ENCODE measurements around the gene NRCAM.
A peak's percentile ranks its signal among the peaks of the same experiment; 100 is the strongest.

DNA sequence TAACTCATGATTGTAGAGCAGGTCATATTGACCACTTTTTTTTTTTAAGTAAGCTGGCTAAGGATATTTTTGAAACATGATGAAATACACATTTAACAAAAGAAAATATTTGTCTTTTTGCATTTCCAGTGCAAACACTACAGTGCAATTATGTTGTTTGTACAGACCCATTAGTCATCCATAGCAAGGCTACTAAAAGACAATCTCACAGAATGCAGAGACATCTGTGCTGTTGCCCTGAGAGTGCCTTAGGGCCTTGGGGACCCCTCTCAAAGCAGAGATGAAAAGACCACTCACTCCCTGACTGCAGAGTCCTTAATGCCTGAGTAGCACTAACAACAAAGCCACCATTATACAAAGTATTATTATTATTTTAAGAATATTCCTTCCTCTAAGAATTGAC, 104.5 kb downstream of the NRCAM start:
- TF ChIP-seq EP300 (IDR thresholded peaks at IDR 0.05; ENCODE audit: low read depth in 2 of 2, low read length in 2 of 2) (peak; percentile 56 to 86; a peak in 3 of 4 replicates), EP300 (CRISPR knock-in tag; IDR thresholded peaks at IDR 0.05; ENCODE audit: borderline replicate concordance) (peak; percentile 82; the same call in 1 of the 2 replicates), ZBTB10 (CRISPR knock-in tag; IDR thresholded peaks at IDR 0.05; ENCODE audit: borderline replicate concordance) (no peak), ZSCAN22 (CRISPR knock-in tag; IDR thresholded peaks at IDR 0.05) (no peak), LCORL (IDR thresholded peaks at IDR 0.05) (no peak), LCORL (CRISPR knock-in tag; IDR thresholded peaks at IDR 0.05) (peak; percentile 18; the same call in 1 of the 2 replicates), IRF9 (CRISPR knock-in tag; IDR thresholded peaks at IDR 0.05; ENCODE audit: borderline replicate concordance) (no peak), ZNF501 (CRISPR knock-in tag; IDR thresholded peaks at IDR 0.05) (no peak), CTCF (CRISPR knock-in tag; IDR thresholded peaks at IDR 0.05) (no peak)
- TF ChIP-seq, protein P1, sequence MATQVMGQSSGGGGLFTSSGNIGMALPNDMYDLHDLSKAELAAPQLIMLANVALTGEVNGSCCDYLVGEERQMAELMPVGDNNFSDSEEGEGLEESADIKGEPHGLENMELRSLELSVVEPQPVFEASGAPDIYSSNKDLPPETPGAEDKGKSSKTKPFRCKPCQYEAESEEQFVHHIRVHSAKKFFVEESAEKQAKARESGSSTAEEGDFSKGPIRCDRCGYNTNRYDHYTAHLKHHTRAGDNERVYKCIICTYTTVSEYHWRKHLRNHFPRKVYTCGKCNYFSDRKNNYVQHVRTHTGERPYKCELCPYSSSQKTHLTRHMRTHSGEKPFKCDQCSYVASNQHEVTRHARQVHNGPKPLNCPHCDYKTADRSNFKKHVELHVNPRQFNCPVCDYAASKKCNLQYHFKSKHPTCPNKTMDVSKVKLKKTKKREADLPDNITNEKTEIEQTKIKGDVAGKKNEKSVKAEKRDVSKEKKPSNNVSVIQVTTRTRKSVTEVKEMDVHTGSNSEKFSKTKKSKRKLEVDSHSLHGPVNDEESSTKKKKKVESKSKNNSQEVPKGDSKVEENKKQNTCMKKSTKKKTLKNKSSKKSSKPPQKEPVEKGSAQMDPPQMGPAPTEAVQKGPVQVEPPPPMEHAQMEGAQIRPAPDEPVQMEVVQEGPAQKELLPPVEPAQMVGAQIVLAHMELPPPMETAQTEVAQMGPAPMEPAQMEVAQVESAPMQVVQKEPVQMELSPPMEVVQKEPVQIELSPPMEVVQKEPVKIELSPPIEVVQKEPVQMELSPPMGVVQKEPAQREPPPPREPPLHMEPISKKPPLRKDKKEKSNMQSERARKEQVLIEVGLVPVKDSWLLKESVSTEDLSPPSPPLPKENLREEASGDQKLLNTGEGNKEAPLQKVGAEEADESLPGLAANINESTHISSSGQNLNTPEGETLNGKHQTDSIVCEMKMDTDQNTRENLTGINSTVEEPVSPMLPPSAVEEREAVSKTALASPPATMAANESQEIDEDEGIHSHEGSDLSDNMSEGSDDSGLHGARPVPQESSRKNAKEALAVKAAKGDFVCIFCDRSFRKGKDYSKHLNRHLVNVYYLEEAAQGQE (IDR thresholded peaks at IDR 0.05; ENCODE audit: borderline replicate concordance in 1 of 2, low read depth in 1 of 2, low read length in 2 of 2) = no peak

Data from HepG2 (cell line).